ENCODE results near the gene DRAM2.

GRCh38 chr1:111126354-111126753 is 13.5 kb downstream of the DRAM2 start:
- TF ChIP-seq POLR2A (IDR thresholded peaks at IDR 0.05) = no peak
- TF ChIP-seq CTCF (IDR thresholded peaks at IDR 0.05) = no peak
